Activated CD4-positive, alpha-beta T cell treated with anti-CD3 and anti-CD28 coated beads, Interleukin-2, amount 50 U/mL, for 16 hours (primary cell): ENCODE results near the gene SMIM17.

ENCODE experiments used
- DNase-seq: peaks from one replicate; pipeline ENCODE4 v3.0.0-alpha.2; 2020

SMIM17 gene

DNA sequence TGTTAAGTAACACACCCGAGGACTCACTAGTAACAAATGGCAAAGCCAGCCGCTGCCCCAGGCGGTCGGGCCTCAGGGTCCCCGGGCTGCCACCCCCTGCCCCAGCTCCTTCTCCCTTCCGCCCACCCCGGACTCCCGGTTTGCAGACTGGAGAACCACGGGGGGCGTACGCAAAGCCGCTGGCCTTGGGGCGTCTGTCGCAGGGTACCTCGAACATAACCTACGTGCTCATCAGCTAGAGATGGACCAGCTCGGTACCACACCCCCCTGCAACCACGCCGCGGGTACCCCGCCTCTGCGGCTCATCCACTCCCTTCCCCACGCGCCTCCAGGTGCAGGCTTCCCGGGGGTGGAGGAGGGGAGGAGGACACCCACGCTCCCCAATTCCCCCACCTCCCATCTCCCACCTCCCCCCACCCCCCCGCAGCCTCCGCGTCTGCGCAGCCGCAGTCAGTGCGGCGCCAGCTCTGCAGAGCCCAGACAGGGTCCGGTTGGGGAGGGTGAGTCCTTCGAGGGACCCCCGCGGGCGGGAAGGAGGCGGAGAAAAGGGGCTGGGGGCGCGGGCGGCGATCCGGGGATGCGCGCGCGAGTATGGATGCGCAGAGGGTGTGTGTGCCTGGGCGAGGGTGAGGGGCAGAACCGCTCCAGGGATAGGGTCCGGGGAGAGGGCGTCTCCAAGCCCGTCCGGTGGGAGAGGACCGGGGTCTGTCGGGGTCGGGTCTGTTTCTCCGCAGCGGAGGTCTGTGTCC is at the start of gene SMIM17:
Gene SMIM17, plus strand, starts transcription at position 449 of the 749 bp plus-strand sequence. CDS start 2,509 bp downstream, outside the sequence.
- DNase-seq, result no peak

- no peak for DNase-seq
Measured at GRCh38 chr19:56594446-56594782, 48.5 kb upstream of the SMIM17 start.

- DNase-seq, result peak; percentile 87
Measured at GRCh38 chr19:56594783-56595547, 48.0 kb upstream of the SMIM17 start, which contains the start of gene ZNF71. Gene ZNF71 (plus strand): TSS chr19:56595302. CDS start chr19:56601559, 6,257 bp downstream.

DNA sequence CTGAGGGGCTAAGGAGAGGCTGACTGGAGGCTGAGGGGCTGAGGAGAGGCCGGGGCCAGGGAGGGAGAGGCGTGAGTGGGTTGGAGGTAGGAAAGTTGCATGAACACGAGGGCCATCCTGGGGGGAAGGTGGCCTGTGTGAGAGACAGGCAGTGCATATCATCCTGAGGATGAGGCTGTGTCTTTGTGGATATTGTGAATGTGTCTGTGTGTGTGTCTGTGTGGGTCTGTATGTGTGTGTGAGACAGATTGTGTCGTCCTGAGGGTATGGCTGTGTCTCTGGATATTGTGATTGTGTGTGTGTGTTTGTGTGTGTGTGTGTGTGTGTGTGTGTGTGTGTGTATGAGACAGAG is 47.4 kb upstream of the SMIM17 start:
- DNase-seq, result no peak

- DNase-seq, result no peak
Measured at GRCh38 chr19:56596676-56597075, 46.3 kb upstream of the SMIM17 start.

DNA sequence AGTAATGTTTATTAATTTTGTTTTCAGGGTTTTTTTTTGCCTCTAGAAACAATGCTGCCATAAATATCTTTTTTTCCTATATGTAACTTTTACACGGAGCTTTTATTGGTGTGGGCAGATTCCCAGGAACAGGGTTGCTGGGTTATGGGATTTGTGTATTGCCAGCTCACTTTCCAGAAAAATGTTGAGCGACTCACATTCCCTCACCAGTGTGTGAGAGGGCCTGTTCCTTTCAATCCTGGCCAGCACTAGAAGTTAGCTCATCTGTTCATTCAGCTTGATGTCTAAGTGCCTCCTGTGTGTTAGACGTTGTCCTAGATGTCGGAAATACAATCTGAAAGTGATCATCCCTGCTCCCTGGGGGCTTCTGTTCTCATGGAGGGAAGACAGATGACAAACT is 45.3 kb upstream of the SMIM17 start:
- no peak for DNase-seq

GRCh38 chr19:56601375-56601774 is 41.6 kb upstream of the SMIM17 start:
- DNase-seq, result no peak

GRCh38 chr19:56603829-56604228 is 39.1 kb upstream of the SMIM17 start:
- no peak for DNase-seq

DNA sequence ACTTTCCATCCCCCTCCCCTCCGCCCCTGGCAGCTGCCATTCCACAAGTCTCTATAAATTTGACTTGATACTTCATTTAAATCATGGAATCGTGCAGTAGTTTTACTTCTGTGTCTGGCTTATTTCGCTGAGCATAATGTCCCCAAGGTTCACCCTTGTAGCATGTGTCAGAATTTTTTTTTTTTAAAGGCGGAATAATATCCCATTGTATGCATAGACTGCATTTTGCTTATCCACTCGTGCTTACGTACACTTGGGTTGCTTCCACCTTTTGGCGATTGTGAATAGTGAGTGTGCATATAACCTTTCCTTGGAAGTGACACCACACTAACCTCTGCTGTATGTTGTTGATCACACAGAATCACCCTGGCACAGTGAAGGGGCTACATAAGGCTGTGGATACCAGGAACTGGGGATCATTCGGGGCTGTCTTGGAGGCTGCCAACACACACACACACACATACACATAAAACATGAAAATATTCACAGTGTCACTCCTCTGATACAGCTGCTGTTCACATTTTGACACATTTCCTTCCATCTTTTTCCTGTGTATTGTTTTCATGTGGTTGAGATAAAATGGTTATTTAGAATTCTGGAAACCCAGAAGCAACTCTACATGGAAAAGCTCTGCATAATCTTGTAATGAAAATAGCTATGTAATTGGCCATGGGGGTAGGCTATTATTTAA is 34.5 kb upstream of the SMIM17 start:
- DNase-seq, result no peak

DNA sequence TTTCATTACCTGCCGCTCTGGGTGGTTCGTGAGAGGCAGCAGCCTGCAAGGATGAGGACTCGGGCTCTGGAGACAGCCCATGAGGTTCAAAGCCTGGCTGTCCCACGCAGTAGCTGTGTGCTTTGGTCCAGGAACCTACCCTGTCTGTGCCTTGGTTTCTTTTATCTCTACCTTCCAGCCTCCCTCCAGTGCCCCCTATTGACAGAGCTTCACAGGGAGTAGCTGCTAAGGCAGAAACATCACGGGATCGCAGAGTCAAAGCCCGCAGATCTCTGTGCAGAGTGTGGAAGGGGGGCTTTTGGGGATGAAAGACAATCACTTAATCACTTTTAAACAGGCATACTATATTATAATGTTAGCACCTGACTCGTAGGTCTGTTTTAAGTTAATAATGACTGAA is 31.7 kb upstream of the SMIM17 start:
- no peak for DNase-seq

DNA sequence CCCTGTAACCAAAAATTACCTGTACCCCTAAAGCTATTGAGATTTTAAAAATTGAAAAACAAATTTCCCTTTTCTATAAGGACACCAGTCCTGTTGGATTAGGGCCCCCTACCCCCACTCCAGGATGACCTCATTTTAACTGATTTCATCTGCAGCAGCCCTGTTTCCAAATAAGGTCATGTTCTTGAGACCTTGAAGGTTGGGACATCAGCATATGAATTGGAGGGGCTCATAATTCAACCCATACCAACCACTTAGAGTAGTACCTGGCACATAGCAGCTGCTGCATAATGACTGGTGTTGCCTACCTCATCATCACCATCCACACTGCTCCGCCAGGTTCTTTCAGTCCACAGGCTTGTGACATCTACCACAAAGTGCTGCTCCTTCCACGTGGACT is 30.2 kb upstream of the SMIM17 start:
- DNase-seq, result no peak

- no peak for DNase-seq
Measured at GRCh38 chr19:56613639-56614038, 29.3 kb upstream of the SMIM17 start.

DNA sequence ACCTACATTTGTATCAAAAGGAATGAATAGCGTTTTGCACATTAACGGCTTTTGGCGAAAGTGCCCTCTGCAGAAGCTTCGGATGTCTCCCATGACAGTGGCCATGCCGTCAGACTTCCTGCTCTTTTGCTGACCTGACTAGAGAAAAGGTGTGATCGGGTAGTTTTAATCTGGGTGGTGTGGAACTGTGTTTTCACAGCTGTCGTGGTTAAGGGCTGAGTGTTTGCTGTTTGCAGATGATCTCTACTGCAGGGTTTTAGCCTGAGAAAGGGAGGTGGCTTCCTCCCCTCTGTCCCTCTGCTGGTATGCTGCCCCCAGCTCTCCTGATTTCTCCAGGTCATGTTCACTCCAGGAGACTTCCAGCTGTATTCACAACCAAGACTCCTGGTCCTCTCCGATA is 25.4 kb upstream of the SMIM17 start:
- DNase-seq, result no peak

DNA sequence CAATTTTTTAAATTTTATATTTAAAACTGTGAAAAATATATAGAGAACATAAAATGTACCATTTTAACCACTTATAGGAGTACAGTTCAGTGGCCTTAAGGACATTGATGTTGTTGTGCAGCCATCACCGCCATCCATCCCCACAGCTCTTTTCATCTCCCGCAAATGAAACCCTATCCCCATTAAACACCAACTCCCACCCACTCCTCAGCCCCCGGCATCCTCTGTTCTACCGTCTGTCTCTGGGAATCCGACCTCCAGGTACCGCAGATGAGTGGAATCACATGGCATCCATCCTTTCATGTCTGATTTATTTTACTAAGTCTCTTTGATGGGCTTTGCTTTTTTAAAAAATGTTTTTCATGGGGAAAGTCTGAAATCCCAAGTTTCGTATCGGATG is 23.8 kb upstream of the SMIM17 start:
- no peak for DNase-seq

DNA sequence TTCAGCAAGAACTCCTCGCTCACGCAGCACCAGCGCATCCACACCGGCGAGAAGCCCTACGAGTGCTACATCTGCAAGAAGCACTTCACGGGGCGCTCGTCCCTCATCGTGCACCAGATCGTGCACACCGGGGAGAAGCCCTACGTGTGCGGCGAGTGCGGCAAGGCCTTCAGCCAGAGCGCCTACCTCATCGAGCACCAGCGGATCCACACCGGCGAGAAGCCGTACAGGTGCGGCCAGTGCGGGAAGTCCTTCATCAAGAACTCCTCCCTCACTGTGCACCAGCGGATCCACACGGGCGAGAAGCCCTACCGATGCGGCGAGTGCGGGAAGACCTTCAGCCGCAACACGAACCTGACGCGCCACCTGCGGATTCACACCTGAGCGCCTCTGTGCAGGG is 20.6 kb upstream of the SMIM17 start:
- DNase-seq, result no peak

DNA sequence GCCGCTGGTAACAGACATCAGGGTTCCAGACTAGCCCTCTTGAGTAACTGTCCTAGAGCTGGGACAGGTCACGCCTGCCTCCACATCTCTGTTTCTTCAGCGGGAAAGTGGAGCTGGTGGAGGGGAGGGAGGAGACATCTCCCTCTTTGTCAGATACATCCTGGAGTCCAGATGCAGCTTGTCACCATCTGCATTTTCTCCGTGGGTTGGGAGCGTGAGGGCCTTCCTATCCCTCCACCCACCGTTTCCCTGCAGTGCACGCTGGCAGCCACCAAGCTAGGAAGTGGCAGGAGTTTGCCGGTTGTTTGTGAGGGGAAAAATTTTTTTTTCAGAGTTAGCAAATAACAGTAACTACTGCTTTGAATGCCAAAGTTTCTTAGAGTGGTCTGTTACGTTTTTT is 20.0 kb upstream of the SMIM17 start:
- DNase-seq, result no peak

GRCh38 chr19:56625708-56626107 is 17.3 kb upstream of the SMIM17 start:
- no peak for DNase-seq

DNA sequence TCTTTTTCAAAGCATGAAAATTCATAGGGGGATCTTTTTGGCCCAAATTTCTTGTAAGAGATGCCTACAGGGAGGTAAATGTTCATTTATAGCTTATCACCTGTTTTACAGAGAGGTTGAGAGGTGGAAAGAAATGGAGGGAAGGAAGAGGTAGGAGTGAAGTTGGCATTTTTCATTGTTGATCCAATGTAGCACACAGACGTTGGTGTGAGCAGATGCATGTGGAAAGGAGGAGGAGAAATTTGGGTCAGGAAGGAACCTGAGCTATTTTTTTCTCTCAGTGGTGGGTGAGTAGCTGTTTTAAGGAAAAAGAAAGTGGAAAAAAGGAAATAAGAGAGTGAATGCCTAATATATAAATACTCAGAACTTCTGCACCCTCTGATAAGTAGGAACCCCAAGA is 9.9 kb upstream of the SMIM17 start:
- no peak for DNase-seq

GRCh38 chr19:56637976-56638555 is 4.9 kb upstream of the SMIM17 start:
- DNase-seq, result peak; percentile 45

GRCh38 chr19:56639217-56639616 is 3.7 kb upstream of the SMIM17 start:
- no peak for DNase-seq

- no peak for DNase-seq
Measured at GRCh38 chr19:56643460-56643955, 549 bp downstream of the SMIM17 start.

GRCh38 chr19:56654151-56654550 is 11.2 kb downstream of the SMIM17 start:
- no peak for DNase-seq

GRCh38 chr19:56660381-56661107 is 17.6 kb downstream of the SMIM17 start:
- no peak for DNase-seq
